Esophagus squamous epithelium (tissue), 5 donors: ENCODE data around the gene N4BP2L2. TPM values are rescaled to one million over a fixed set of nuclear protein-coding genes. Genes with fewer than 3 reads are reported as not detected.

Experiments used
- DNase-seq: peaks from one replicate; lab custom pipeline; 2025; lab: John Stamatoyannopoulos, UW
- H3K27ac ChIP-seq, 4 donors: fragments of 200-600 bp; sonication (generic); one replicate each; pipeline ENCODE4 v1.5.1; 2016 to 2019; ENCODE audit warnings: mild to moderate bottlenecking in 1 of 4
- H3K27me3 ChIP-seq, 4 donors: fragments of 200-600 bp; sonication (generic); 1 replicate in 3 of 4; 2 replicates in 1 of 4; pipeline versions ENCODE4 v1.5.1 to v1.6.0; 2017 to 2021; ENCODE audit warnings: antibody characterized with exemption in 1 of 4
- H3K36me3 ChIP-seq, 3 donors: fragments of 200-600 bp; sonication (generic); one replicate each; pipeline ENCODE4 v1.5.1; 2016 to 2019
- H3K4me1 ChIP-seq, 3 donors: fragments of 200-600 bp; sonication (generic); one replicate each; pipeline ENCODE4 v1.5.1; 2017 to 2019
- H3K4me3 ChIP-seq, 4 donors: fragments of 200-600 bp; sonication (generic); 1 replicate in 3 of 4; 2 replicates in 1 of 4; pipeline ENCODE4 v1.5.1; 2016 to 2019; ENCODE audit warnings: mild to moderate bottlenecking in 2 of 4, moderate library complexity in 1 of 4
- H3K9me3 ChIP-seq, 3 donors: fragments of 200-600 bp; sonication (generic); one replicate each; pipeline ENCODE4 v1.5.1; 2016 to 2019
- POLR2A ChIP-seq, 4 donors: fragments of 450-650 bp; IDR thresholded peaks; one replicate each; pipeline ENCODE4 v1.6.1; 2017; ENCODE audit warnings: antibody characterized with exemption in 4 of 4, mild to moderate bottlenecking in 4 of 4, moderate library complexity in 3 of 4
- WGBS, 2 donors: methylation state at CpG; one replicate each; pipeline ENCODE4 v1.1.5; 2018; 5-methylcytosine and 5-hydroxymethylcytosine counted together
- intact Hi-C: fragments of 100-400 bp; cut with DNase I; formaldehyde crosslinking; loops from one replicate; pipeline ENCODE4 v1.15.0; 2022
- total RNA-seq, 4 donors: library from RNA; depleted of rRNA; stranded (reverse); fragments of >200 nt; gene quantifications; one replicate each; pipeline ENCODE4 v1.1.0, GENCODE V29; 2016
- TF ChIP-seq, protein P1 (sequence below), 6 experiments: fragments of 450-650 bp in 4 of 6; fragments of 200-600 bp in 2 of 6; sonication (generic) in 2 of 6; IDR thresholded peaks; one replicate each; pipeline ENCODE4 v1.5.1; 2016 to 2019; ENCODE audit warnings: antibody characterized with exemption in 6 of 6, mild to moderate bottlenecking in 4 of 6, moderate library complexity in 4 of 6
- donor health status: DM: yes; HTN: yes; CAD: no.

Gene N4BP2L2
- total RNA-seq, 4 donors from 2014 or later = 32.8 to 136 (median 50.3) TPM

DNA sequence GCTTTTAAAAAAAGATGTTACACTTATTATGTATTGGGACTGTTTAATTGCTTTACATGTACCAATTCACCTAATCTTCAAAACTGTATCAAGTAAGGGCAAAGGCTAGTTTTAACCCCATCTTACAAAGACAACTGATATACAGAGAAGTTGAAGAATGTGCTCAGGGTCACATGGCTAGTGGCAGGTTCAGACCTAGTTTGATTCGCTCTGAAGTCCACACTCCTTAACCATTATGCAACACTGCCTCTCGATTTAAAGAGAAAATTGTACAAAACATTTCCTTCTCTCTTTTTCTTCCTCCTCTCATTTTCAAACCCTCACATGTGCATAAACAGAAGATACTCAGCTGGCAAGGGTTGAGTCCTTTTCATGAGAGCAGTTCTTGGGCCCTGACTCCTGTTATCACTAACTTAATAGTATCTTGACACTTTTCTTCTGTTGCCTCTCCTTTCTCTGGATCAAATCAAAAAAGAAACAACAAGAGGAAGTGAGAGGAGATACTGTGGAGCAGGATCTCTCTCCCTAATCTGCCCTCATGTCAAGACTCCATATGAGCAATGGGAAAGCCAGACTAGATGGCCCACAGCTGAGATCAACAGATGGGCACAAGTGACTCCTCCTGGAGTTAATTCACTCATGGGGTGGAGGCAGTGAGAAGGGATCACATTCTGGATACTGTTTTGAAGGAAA lies 91.7 kb downstream of the N4BP2L2 start:
- 77 to 81% methylated on average over 2 of the region's 2 CpGs for WGBS, 2 donors
- peaks cover 0 to 6% (median 0%) of the 10 kb centered on the region in 3 donors for H3K9me3 ChIP-seq
- no peaks in the 10 kb centered on the region for H3K4me1 ChIP-seq
- H3K27me3 ChIP-seq = no peaks in the 10 kb centered on the region
- H3K27ac ChIP-seq = no peak overlapping the region
- TF ChIP-seq, protein P1, sequence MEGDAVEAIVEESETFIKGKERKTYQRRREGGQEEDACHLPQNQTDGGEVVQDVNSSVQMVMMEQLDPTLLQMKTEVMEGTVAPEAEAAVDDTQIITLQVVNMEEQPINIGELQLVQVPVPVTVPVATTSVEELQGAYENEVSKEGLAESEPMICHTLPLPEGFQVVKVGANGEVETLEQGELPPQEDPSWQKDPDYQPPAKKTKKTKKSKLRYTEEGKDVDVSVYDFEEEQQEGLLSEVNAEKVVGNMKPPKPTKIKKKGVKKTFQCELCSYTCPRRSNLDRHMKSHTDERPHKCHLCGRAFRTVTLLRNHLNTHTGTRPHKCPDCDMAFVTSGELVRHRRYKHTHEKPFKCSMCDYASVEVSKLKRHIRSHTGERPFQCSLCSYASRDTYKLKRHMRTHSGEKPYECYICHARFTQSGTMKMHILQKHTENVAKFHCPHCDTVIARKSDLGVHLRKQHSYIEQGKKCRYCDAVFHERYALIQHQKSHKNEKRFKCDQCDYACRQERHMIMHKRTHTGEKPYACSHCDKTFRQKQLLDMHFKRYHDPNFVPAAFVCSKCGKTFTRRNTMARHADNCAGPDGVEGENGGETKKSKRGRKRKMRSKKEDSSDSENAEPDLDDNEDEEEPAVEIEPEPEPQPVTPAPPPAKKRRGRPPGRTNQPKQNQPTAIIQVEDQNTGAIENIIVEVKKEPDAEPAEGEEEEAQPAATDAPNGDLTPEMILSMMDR (IDR thresholded peaks at IDR 0.05) = no peak
- TF ChIP-seq POLR2A (IDR thresholded peaks at IDR 0.05) = no peak
- H3K36me3 ChIP-seq = peaks cover 0 to 6% (median 0%) of the 10 kb centered on the region in 3 donors
- DNase-seq = no peak
- H3K4me3 ChIP-seq = no peak overlapping the region
- intact Hi-C loops = no loop called here

- DNase-seq = no peak
- Histone ChIP-seq H3K36me3 (no peaks in the 10 kb centered on the region), H3K4me3 (no peak overlapping the region), H3K4me1 (no peaks in the 10 kb centered on the region), H3K27ac (no peak overlapping the region), H3K9me3 (no peaks in the 10 kb centered on the region), H3K27me3 (no peaks in the 10 kb centered on the region)
- TF ChIP-seq POLR2A (IDR thresholded peaks at IDR 0.05) = no peak
- TF ChIP-seq, protein P1 (IDR thresholded peaks at IDR 0.05) = no peak
- WGBS, 2 donors = 85 to 95% methylated on average over 3 of the region's 3 CpGs
- intact Hi-C loops = no loop called here
These were observed 92.4 kb downstream of the N4BP2L2 start for GRCh38 chr13:32446220-32446619.

GRCh38 chr13:32445461-32445860 lies 93.1 kb downstream of the N4BP2L2 start:
- Histone ChIP-seq H3K4me3 (no peak overlapping the region), H3K27me3 (no peaks in the 10 kb centered on the region), H3K4me1 (no peaks in the 10 kb centered on the region), H3K27ac (no peak overlapping the region), H3K36me3 (no peaks in the 10 kb centered on the region), H3K9me3 (no peaks in the 10 kb centered on the region)
- no peak for TF ChIP-seq POLR2A (IDR thresholded peaks at IDR 0.05)
- TF ChIP-seq, protein P1 (IDR thresholded peaks at IDR 0.05) = no peak
- no peak for DNase-seq
- WGBS, 2 donors = 82 to 97% methylated on average over 2 of the region's 2 CpGs
- intact Hi-C loops = no loop called here

- Histone ChIP-seq H3K9me3 (no peaks in the 10 kb centered on the region), H3K4me1 (no peaks in the 10 kb centered on the region), H3K36me3 (no peaks in the 10 kb centered on the region), H3K4me3 (no peak overlapping the region), H3K27ac (no peak overlapping the region), H3K27me3 (no peaks in the 10 kb centered on the region)
- TF ChIP-seq POLR2A (IDR thresholded peaks at IDR 0.05) = no peak
- TF ChIP-seq, protein P1 (IDR thresholded peaks at IDR 0.05) = peak in 3 of 6 experiments; percentile 18 to 31 (median 27)
- DNase-seq = peak; percentile 1
- 41 to 46% methylated on average over 2 of the region's 2 CpGs for WGBS, 2 donors
- intact Hi-C loops = no loop called here
These were observed 95.5 kb downstream of the N4BP2L2 start for GRCh38 chr13:32443111-32443510.

DNA sequence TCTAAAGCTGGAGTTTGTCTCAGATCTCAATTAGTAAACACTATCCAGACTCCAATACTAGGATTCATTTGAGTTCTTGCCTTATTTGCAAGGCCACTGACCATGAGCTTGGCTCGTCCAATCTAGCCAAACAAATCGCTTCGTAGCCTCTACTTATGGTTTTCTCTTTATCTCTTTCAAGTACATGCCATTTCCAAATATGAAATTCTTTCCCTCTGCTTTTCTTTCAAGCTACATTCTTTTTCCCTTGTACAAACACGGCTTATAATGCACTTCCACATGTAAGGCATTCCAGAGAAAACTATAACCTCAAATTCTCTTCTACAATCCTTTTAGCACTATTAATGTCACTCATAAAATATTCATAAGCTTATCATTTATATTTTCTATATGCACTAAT lies 99.7 kb downstream of the N4BP2L2 start:
- no peak overlapping the region for H3K4me3 ChIP-seq
- H3K4me1 ChIP-seq = no peaks in the 10 kb centered on the region
- no peak for DNase-seq
- WGBS, 2 donors = 86 to 94% methylated on average over 4 of the region's 4 CpGs
- H3K9me3 ChIP-seq = no peaks in the 10 kb centered on the region
- intact Hi-C loops = no loop called here
- TF ChIP-seq POLR2A (IDR thresholded peaks at IDR 0.05) = no peak
- TF ChIP-seq, protein P1 (IDR thresholded peaks at IDR 0.05) = no peak
- H3K27me3 ChIP-seq = no peaks in the 10 kb centered on the region
- H3K27ac ChIP-seq = no peak overlapping the region
- peaks cover 0 to 13% (median 0%) of the 10 kb centered on the region in 3 donors for H3K36me3 ChIP-seq
